Trophoblast cell (in vitro differentiated cells and primary cell): ENCODE data around the gene CALM3.

Experiments used
- DNase-seq, 2 donors: peaks; one replicate each; pipeline ENCODE4 v3.0.0-alpha.2; 2016
- H2AFZ ChIP-seq: 2 replicates; pipeline ENCODE4 v1.6.1; 2013; ENCODE audit warnings: low read length, moderate library complexity, mild to moderate bottlenecking; ENCODE audit not compliant: insufficient read depth, poor library complexity
- H2AK5ac ChIP-seq: 2 replicates; pipeline ENCODE4 v1.6.1; 2013; ENCODE audit warnings: mild to moderate bottlenecking, low read length
- H2BK120ac ChIP-seq: 2 replicates; pipeline ENCODE4 v1.6.1; 2013; ENCODE audit warnings: low read length, mild to moderate bottlenecking, moderate library complexity; ENCODE audit not compliant: insufficient read depth, poor library complexity
- H2BK12ac ChIP-seq: 2 replicates; pipeline ENCODE4 v1.6.1; 2013; ENCODE audit warnings: mild to moderate bottlenecking, low read length, moderate library complexity
- H2BK5ac ChIP-seq: 2 replicates; pipeline ENCODE4 v1.6.1; 2013; ENCODE audit warnings: low read length, low read depth, moderate library complexity, mild to moderate bottlenecking; ENCODE audit not compliant: poor library complexity
- H3K14ac ChIP-seq: 2 replicates; pipeline ENCODE4 v1.6.1; 2013; ENCODE audit warnings: mild to moderate bottlenecking, low read length
- H3K18ac ChIP-seq: 2 replicates; pipeline ENCODE4 v1.6.1; 2013; ENCODE audit warnings: mild to moderate bottlenecking, low read length
- H3K23ac ChIP-seq: 2 replicates; pipeline ENCODE4 v1.6.1; 2013; ENCODE audit warnings: low read length
- H3K27ac ChIP-seq: 2 replicates; pipeline ENCODE4 v1.5.1; 2013; ENCODE audit warnings: low read depth, mild to moderate bottlenecking, inconsistent platforms, low read length, moderate library complexity
- H3K27me3 ChIP-seq: 2 replicates; pipeline ENCODE4 v1.6.1; 2013; ENCODE audit warnings: inconsistent platforms, mild to moderate bottlenecking, low read length, moderate library complexity; ENCODE audit not compliant: insufficient read depth
- H3K36me3 ChIP-seq, 2 experiments: 1 replicate in 1 of 2; 2 replicates in 1 of 2; pipeline ENCODE4 v1.6.1; 2013; ENCODE audit warnings: low read length in 2 of 2, mild to moderate bottlenecking in 2 of 2, moderate library complexity in 1 of 2; ENCODE audit not compliant: insufficient read depth in 2 of 2, control insufficient read depth in 1 of 2
- H3K4ac ChIP-seq: 2 replicates; pipeline ENCODE4 v1.6.1; 2013; ENCODE audit warnings: low read depth, mild to moderate bottlenecking, low read length, moderate library complexity
- H3K4me1 ChIP-seq, 2 experiments: 1 replicate in 1 of 2; 2 replicates in 1 of 2; pipeline ENCODE4 v1.6.1; 2013; ENCODE audit warnings: low read length in 2 of 2, mild to moderate bottlenecking in 2 of 2, moderate library complexity in 1 of 2; ENCODE audit not compliant: insufficient read depth in 2 of 2, control insufficient read depth in 1 of 2
- H3K4me2 ChIP-seq: 2 replicates; pipeline ENCODE4 v1.6.1; 2013; ENCODE audit warnings: inconsistent platforms, mild to moderate bottlenecking, low read length, moderate library complexity
- H3K4me3 ChIP-seq: 2 replicates; pipeline ENCODE4 v1.5.1; 2013; ENCODE audit warnings: mild to moderate bottlenecking, low read depth, low read length, inconsistent platforms
- H3K79me1 ChIP-seq: one replicate; pipeline ENCODE4 v1.6.1; 2013; ENCODE audit warnings: low read length
- H3K79me2 ChIP-seq: 2 replicates; pipeline ENCODE4 v1.6.1; 2013; ENCODE audit warnings: low read length, mild to moderate bottlenecking; ENCODE audit not compliant: control insufficient read depth, insufficient read depth, poor library complexity
- H3K9ac ChIP-seq: 2 replicates; pipeline ENCODE4 v1.6.1; 2013; ENCODE audit warnings: mild to moderate bottlenecking, low read length
- H3K9me3 ChIP-seq: 2 replicates; pipeline ENCODE4 v1.6.1; 2013; ENCODE audit warnings: low read depth, mild to moderate bottlenecking, control low read depth, inconsistent platforms, low read length; ENCODE audit not compliant: insufficient read depth
- H4K12ac ChIP-seq: 2 replicates; pipeline ENCODE4 v1.6.1; 2013; ENCODE audit warnings: low read depth, mild to moderate bottlenecking, low read length, moderate library complexity
- H4K8ac ChIP-seq: 2 replicates; pipeline ENCODE4 v1.6.1; 2013; ENCODE audit warnings: low read depth, mild to moderate bottlenecking, low read length, moderate library complexity
- H4K91ac ChIP-seq: one replicate; pipeline ENCODE4 v1.6.1; 2013; ENCODE audit warnings: low read depth, mild to moderate bottlenecking, low read length, moderate library complexity
- WGBS: extraction: QIAGEN DNeasy Blood & Tissue Kit; methylation state at CpG from one replicate; pipeline ENCODE4 v1.1.7; 2013; ENCODE audit warnings: missing lambda C conversion rate; ENCODE audit not compliant: insufficient read length, insufficient coverage; ENCODE audit errors: extremely low coverage; 5-methylcytosine and 5-hydroxymethylcytosine counted together

The CALM3 gene

GRCh38 chr19:46606681-46607447, 5.7 kb downstream of the CALM3 start:
- H3K4me3 ChIP-seq = no peak overlapping the region
- DNase-seq = no peak
- no peaks in the 10 kb centered on the region for H3K27me3 ChIP-seq
- H4K8ac ChIP-seq = no peak overlapping the region
- no peak overlapping the region for H3K27ac ChIP-seq
- no peak overlapping the region for H2BK12ac ChIP-seq
- peaks cover 59 to 66% of the 10 kb centered on the region in 2 experiments for H3K36me3 ChIP-seq
- no peaks in the 10 kb centered on the region for H3K79me1 ChIP-seq
- H2BK120ac ChIP-seq = no peak overlapping the region
- no peaks in the 10 kb centered on the region for H3K9me3 ChIP-seq
- no peak overlapping the region for H2AK5ac ChIP-seq
- peaks cover 10 to 11% of the 10 kb centered on the region in 2 experiments for H3K4me1 ChIP-seq
- no peak overlapping the region for H4K12ac ChIP-seq
- H4K91ac ChIP-seq = no peak overlapping the region
- no CpG with 5 or more reads among the region's 12 CpGs for WGBS
- H3K18ac ChIP-seq = no peak overlapping the region
- H2AFZ ChIP-seq = no peak overlapping the region
- H3K79me2 ChIP-seq = peaks cover 15% of the 10 kb centered on the region
- H3K4me2 ChIP-seq = no peak overlapping the region
- no peak overlapping the region for H3K4ac ChIP-seq
- H3K14ac ChIP-seq = no peak overlapping the region
- H2BK5ac ChIP-seq = no peak overlapping the region
- H3K23ac ChIP-seq = no peak overlapping the region
- no peak overlapping the region for H3K9ac ChIP-seq

- no peak overlapping the region for H3K4me2 ChIP-seq
- H3K27me3 ChIP-seq = no peaks in the 10 kb centered on the region
- H4K8ac ChIP-seq = no peak overlapping the region
- peaks cover 7 to 9% of the 10 kb centered on the region in 2 experiments for H3K4me1 ChIP-seq
- H4K91ac ChIP-seq = no peak overlapping the region
- peaks cover 9% of the 10 kb centered on the region for H3K79me2 ChIP-seq
- no peak for DNase-seq
- no peak overlapping the region for H3K27ac ChIP-seq
- H3K4me3 ChIP-seq = no peak overlapping the region
- H3K79me1 ChIP-seq = no peaks in the 10 kb centered on the region
- H2BK12ac ChIP-seq = no peak overlapping the region
- no peak overlapping the region for H4K12ac ChIP-seq
- WGBS = no CpG with 5 or more reads among the region's 12 CpGs
- H2BK5ac ChIP-seq = no peak overlapping the region
- H3K23ac ChIP-seq = no peak overlapping the region
- H3K4ac ChIP-seq = no peak overlapping the region
- no peak overlapping the region for H3K18ac ChIP-seq
- H3K14ac ChIP-seq = no peak overlapping the region
- H2AFZ ChIP-seq = no peak overlapping the region
- H3K9ac ChIP-seq = no peak overlapping the region
- H3K36me3 ChIP-seq = peaks cover 59 to 66% of the 10 kb centered on the region in 2 experiments
- no peak overlapping the region for H2BK120ac ChIP-seq
- H2AK5ac ChIP-seq = no peak overlapping the region
- H3K9me3 ChIP-seq = no peaks in the 10 kb centered on the region
These were observed 6.3 kb downstream of the CALM3 start for GRCh38 chr19:46607448-46607841.

GRCh38 chr19:46608178-46608577, 7.0 kb downstream of the CALM3 start:
- H3K4me2 ChIP-seq = no peak overlapping the region
- peaks cover under 1 to 2% of the 10 kb centered on the region in 2 experiments for H3K4me1 ChIP-seq
- DNase-seq = no peak
- H3K79me1 ChIP-seq = no peaks in the 10 kb centered on the region
- H3K27ac ChIP-seq = no peak overlapping the region
- H3K23ac ChIP-seq = no peak overlapping the region
- no peak overlapping the region for H3K4ac ChIP-seq
- no peak overlapping the region for H3K9ac ChIP-seq
- H2AFZ ChIP-seq = no peak overlapping the region
- H3K36me3 ChIP-seq = peaks cover 59 to 61% of the 10 kb centered on the region in 2 experiments
- H3K14ac ChIP-seq = no peak overlapping the region
- H2BK120ac ChIP-seq = no peak overlapping the region
- no peak overlapping the region for H2AK5ac ChIP-seq
- no peak overlapping the region for H4K91ac ChIP-seq
- no peak overlapping the region for H4K12ac ChIP-seq
- no CpG with 5 or more reads among the region's 9 CpGs for WGBS
- no peaks in the 10 kb centered on the region for H3K27me3 ChIP-seq
- H3K18ac ChIP-seq = no peak overlapping the region
- H2BK5ac ChIP-seq = no peak overlapping the region
- H3K9me3 ChIP-seq = no peaks in the 10 kb centered on the region
- no peak overlapping the region for H4K8ac ChIP-seq
- H2BK12ac ChIP-seq = no peak overlapping the region
- peaks cover 2% of the 10 kb centered on the region for H3K79me2 ChIP-seq
- H3K4me3 ChIP-seq = no peak overlapping the region

GRCh38 chr19:46608581-46609345, 7.6 kb downstream of the CALM3 start:
- H3K4ac ChIP-seq = no peak overlapping the region
- H3K79me1 ChIP-seq = no peaks in the 10 kb centered on the region
- no peak overlapping the region for H3K4me2 ChIP-seq
- H3K18ac ChIP-seq = no peak overlapping the region
- no peak overlapping the region for H3K9ac ChIP-seq
- no CpG with 5 or more reads among the region's 27 CpGs for WGBS
- H3K14ac ChIP-seq = no peak overlapping the region
- H3K4me3 ChIP-seq = no peak overlapping the region
- H3K23ac ChIP-seq = no peak overlapping the region
- peaks cover 59% of the 10 kb centered on the region in 2 experiments for H3K36me3 ChIP-seq
- H2BK5ac ChIP-seq = no peak overlapping the region
- no peak overlapping the region for H2BK120ac ChIP-seq
- H3K79me2 ChIP-seq = no peaks in the 10 kb centered on the region
- no peaks in the 10 kb centered on the region for H3K4me1 ChIP-seq
- no peak overlapping the region for H2AK5ac ChIP-seq
- H4K8ac ChIP-seq = no peak overlapping the region
- no peaks in the 10 kb centered on the region for H3K27me3 ChIP-seq
- no peaks in the 10 kb centered on the region for H3K9me3 ChIP-seq
- H4K12ac ChIP-seq = no peak overlapping the region
- H3K27ac ChIP-seq = no peak overlapping the region
- no peak overlapping the region for H2AFZ ChIP-seq
- no peak for DNase-seq
- no peak overlapping the region for H4K91ac ChIP-seq
- H2BK12ac ChIP-seq = no peak overlapping the region
